ENCODE data around the gene TMX4.

Gene TMX4

GRCh38 chr20:7993703-7994102, 25.9 kb downstream of the TMX4 start:
- POLR2A ChIA-PET (ENCODE audit: low non-redundant PET), result no interaction called here
- TF ChIP-seq CTCF (conservative IDR thresholded peaks at IDR 0.05; ENCODE audit: low read depth), result no peak
- DNase-seq (ENCODE audit: low spot score), result no peak
- no peak overlapping the region for H3K27ac ChIP-seq
- CTCF ChIA-PET, result no interaction called here

- ChIA-PET POLR2A (ENCODE audit: low non-redundant PET) (no interaction called here), CTCF (no interaction called here)
- no peak for DNase-seq (ENCODE audit: low spot score)
- TF ChIP-seq CTCF (conservative IDR thresholded peaks at IDR 0.05; ENCODE audit: low read depth), result no peak
- H3K27ac ChIP-seq, result no peak overlapping the region
Observed at GRCh38 chr20:7993238-7993637, 26.3 kb downstream of the TMX4 start.

GRCh38 chr20:7990385-7990784, 29.2 kb downstream of the TMX4 start:
- no peak for DNase-seq (ENCODE audit: low spot score)
- ChIA-PET POLR2A (ENCODE audit: low non-redundant PET) (no interaction called here), CTCF (no interaction called here)
- no peak for TF ChIP-seq CTCF (conservative IDR thresholded peaks at IDR 0.05; ENCODE audit: low read depth)
- no peak overlapping the region for H3K27ac ChIP-seq

- POLR2A ChIA-PET (ENCODE audit: low non-redundant PET), result no interaction called here
- CTCF ChIA-PET, result interaction anchor here (0.6 to 1.0 kb wide), 7 partner anchors 25 to 740 kb away, joined by 3 to 7 read pairs (median 5); no protein-coding TSS in a partner anchor
- no peak overlapping the region for H3K27ac ChIP-seq
- TF ChIP-seq CTCF (conservative IDR thresholded peaks at IDR 0.05; ENCODE audit: low read depth), result peak; percentile 20; the same call in 1 of the 2 replicates
- no peak for DNase-seq (ENCODE audit: low spot score)
Observed at GRCh38 chr20:7989379-7989778, 30.2 kb downstream of the TMX4 start.

GRCh38 chr20:7985916-7986315, 33.6 kb downstream of the TMX4 start:
- no peak overlapping the region for H3K27ac ChIP-seq
- TF ChIP-seq CTCF (conservative IDR thresholded peaks at IDR 0.05; ENCODE audit: low read depth), result no peak
- no peak for DNase-seq (ENCODE audit: low spot score)
- ChIA-PET CTCF (no interaction called here), POLR2A (ENCODE audit: low non-redundant PET) (no interaction called here)

- no peak for DNase-seq (ENCODE audit: low spot score)
- ChIA-PET CTCF (interaction anchor here (0.7 to 1.0 kb wide), 2 partner anchors 59 to 1972 kb away, joined by 3 read pairs; no protein-coding TSS in a partner anchor), POLR2A (ENCODE audit: low non-redundant PET) (no interaction called here)
- no peak overlapping the region for H3K27ac ChIP-seq
- TF ChIP-seq CTCF (conservative IDR thresholded peaks at IDR 0.05; ENCODE audit: low read depth), result no peak
Observed at GRCh38 chr20:7984192-7984591, 35.4 kb downstream of the TMX4 start.

- ChIA-PET POLR2A (ENCODE audit: low non-redundant PET) (no interaction called here), CTCF (interaction anchor here (1.2 kb wide), 1 partner anchor 741 kb away, joined by 3 read pairs; no protein-coding TSS in a partner anchor)
- no peak for TF ChIP-seq CTCF (conservative IDR thresholded peaks at IDR 0.05; ENCODE audit: low read depth)
- no peak overlapping the region for H3K27ac ChIP-seq
- DNase-seq (ENCODE audit: low spot score), result no peak
Observed at GRCh38 chr20:7981374-7981773, 38.2 kb downstream of the TMX4 start.
